Measurements from ENCODE around the gene TTC28.

Gene TTC28

GRCh38 chr22:28139961-28140360 lies 539.7 kb downstream of the TTC28 start:
- POLR2A ChIA-PET: no interaction called here

DNA sequence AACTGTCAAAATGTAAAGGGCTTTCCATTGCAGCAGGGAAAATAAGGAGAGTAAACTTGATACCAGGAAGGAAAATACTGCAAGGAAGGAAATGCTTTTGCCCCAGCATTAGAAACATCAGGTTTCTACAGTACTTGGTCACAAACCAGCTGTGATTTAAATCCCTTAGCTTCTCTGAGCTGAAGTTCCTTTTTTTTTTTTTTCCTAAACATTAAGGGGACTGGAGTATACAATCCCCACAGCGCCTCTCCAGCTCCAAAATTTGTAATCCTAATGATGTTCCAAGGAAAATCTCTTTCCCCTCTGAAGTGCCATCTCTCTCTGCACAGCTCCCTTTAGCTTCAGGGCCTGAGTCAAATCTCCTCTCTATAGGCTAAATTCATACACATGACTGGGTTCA lies 540.1 kb downstream of the TTC28 start:
- Histone ChIP-seq H3K4me3 (ENCODE audit: low read depth, low read length) (no peak overlapping the region), H3K9me3 (ENCODE audit: control insufficient read depth, insufficient read depth, low read depth, low read length) (no peaks in the 10 kb centered on the region), H3K4me1 (ENCODE audit: control insufficient read depth, insufficient read depth, low read length) (peaks cover 16% of the 10 kb centered on the region), H3K27ac (ENCODE audit: extremely low read depth, low read depth, low read length) (no peak overlapping the region), H3K36me3 (ENCODE audit: control insufficient read depth in 2 of 2, insufficient read depth in 1 of 2, low read length in 2 of 2) (no peaks in the 10 kb centered on the region)
- ChIA-PET POLR2A (no interaction called here), CTCF (interaction anchor here (0.9 kb wide), 2 partner anchors 12 to 14 kb away, joined by 3 read pairs; no protein-coding TSS in a partner anchor)
- TF ChIP-seq KLF9 (tag by site-specific recombination; IDR thresholded peaks at IDR 0.05; ENCODE audit: low read depth) (no peak), ZNF473 (tag by site-specific recombination; IDR thresholded peaks at IDR 0.05) (no peak), FEZF1 (tag by site-specific recombination; IDR thresholded peaks at IDR 0.05) (no peak), ZNF214 (tag by site-specific recombination; IDR thresholded peaks at IDR 0.05; ENCODE audit: borderline replicate concordance) (no peak), ZNF202 (tag by site-specific recombination; IDR thresholded peaks at IDR 0.05; ENCODE audit: borderline replicate concordance) (no peak), EGR2 (tag by site-specific recombination; IDR thresholded peaks at IDR 0.05; ENCODE audit: low read depth) (no peak), ZNF558 (tag by site-specific recombination; IDR thresholded peaks at IDR 0.05) (no peak), ZNF391 (tag by site-specific recombination; IDR thresholded peaks at IDR 0.05; ENCODE audit: borderline replicate concordance, low read depth) (no peak), ZFP37 (tag by site-specific recombination; IDR thresholded peaks at IDR 0.05) (no peak)
- TF ChIP-seq, protein P1, sequence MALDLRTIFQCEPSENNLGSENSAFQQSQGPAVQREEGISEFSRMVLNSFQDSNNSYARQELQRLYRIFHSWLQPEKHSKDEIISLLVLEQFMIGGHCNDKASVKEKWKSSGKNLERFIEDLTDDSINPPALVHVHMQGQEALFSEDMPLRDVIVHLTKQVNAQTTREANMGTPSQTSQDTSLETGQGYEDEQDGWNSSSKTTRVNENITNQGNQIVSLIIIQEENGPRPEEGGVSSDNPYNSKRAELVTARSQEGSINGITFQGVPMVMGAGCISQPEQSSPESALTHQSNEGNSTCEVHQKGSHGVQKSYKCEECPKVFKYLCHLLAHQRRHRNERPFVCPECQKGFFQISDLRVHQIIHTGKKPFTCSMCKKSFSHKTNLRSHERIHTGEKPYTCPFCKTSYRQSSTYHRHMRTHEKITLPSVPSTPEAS (tag by site-specific recombination; IDR thresholded peaks at IDR 0.05): no peak
- TF ChIP-seq, protein P2, sequence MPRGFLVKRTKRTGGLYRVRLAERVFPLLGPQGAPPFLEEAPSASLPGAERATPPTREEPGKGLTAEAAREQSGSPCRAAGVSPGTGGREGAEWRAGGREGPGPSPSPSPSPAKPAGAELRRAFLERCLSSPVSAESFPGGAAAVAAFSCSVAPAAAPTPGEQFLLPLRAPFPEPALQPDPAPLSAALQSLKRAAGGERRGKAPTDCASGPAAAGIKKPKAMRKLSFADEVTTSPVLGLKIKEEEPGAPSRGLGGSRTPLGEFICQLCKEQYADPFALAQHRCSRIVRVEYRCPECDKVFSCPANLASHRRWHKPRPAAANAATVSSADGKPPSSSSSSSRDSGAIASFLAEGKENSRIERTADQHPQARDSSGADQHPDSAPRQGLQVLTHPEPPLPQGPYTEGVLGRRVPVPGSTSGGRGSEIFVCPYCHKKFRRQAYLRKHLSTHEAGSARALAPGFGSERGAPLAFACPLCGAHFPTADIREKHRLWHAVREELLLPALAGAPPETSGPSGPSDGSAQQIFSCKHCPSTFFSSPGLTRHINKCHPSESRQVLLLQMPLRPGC (tag by site-specific recombination; IDR thresholded peaks at IDR 0.05): no peak

More at GRCh38 chr22:28139961-28140360, 539.7 kb downstream of the TTC28 start:
- Histone ChIP-seq H3K9me3 (ENCODE audit: control insufficient read depth, insufficient read depth, low read depth, low read length) (no peaks in the 10 kb centered on the region), H3K27ac (ENCODE audit: extremely low read depth, low read depth, low read length) (no peak overlapping the region), H3K36me3 (ENCODE audit: control insufficient read depth in 2 of 2, insufficient read depth in 1 of 2, low read length in 2 of 2) (no peaks in the 10 kb centered on the region), H3K4me3 (ENCODE audit: low read depth, low read length) (no peak overlapping the region), H3K4me1 (ENCODE audit: control insufficient read depth, insufficient read depth, low read length) (peaks cover 16% of the 10 kb centered on the region)
- TF ChIP-seq ZNF677 (tag by site-specific recombination; IDR thresholded peaks at IDR 0.05): no peak
- TF ChIP-seq KLF16 (tag by site-specific recombination; IDR thresholded peaks at IDR 0.05): no peak
- no peak for TF ChIP-seq ZNF658 (tag by site-specific recombination; IDR thresholded peaks at IDR 0.05)
- TF ChIP-seq MEIS1 (CRISPR knock-in tag; IDR thresholded peaks at IDR 0.05; ENCODE audit: borderline replicate concordance): no peak
- CTCF ChIA-PET: interaction anchor here (0.6 to 0.9 kb wide), 5 partner anchors 12 to 1892 kb away, joined by 3 to 4 read pairs (median 3); no protein-coding TSS in a partner anchor

DNA sequence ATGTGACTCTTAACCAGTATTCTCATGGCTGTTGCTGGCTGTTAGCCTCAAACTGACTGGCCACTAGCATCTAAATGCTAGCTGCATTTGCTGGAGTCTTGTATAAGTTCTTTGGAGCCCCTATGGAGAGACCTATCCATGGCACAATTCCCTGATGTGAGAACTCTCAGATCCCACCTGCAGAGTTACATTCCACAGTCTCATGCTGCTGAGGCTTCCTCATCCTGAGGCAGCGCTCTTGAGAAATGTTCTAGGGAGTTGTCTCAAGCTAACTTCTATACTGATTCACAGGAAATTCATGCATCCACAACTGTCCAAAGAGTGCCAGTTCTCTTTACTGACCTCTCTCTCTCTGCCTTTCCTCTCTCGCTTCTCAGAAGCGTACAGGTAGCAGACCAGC lies 542.6 kb downstream of the TTC28 start:
- Histone ChIP-seq H3K36me3 (ENCODE audit: control insufficient read depth in 2 of 2, insufficient read depth in 1 of 2, low read length in 2 of 2) (no peaks in the 10 kb centered on the region), H3K9me3 (ENCODE audit: control insufficient read depth, insufficient read depth, low read depth, low read length) (no peaks in the 10 kb centered on the region), H3K4me1 (ENCODE audit: control insufficient read depth, insufficient read depth, low read length) (peaks cover 5% of the 10 kb centered on the region), H3K4me3 (ENCODE audit: low read depth, low read length) (no peak overlapping the region), H3K27ac (ENCODE audit: extremely low read depth, low read depth, low read length) (no peak overlapping the region)
- CTCF ChIA-PET: no interaction called here
- POLR2A ChIA-PET: no interaction called here
- no peak for TF ChIP-seq ZNF311 (tag by site-specific recombination; IDR thresholded peaks at IDR 0.05; ENCODE audit: borderline replicate concordance)
- TF ChIP-seq ZNF670 (tag by site-specific recombination; IDR thresholded peaks at IDR 0.05; ENCODE audit: low read depth): no peak

Data from HEK293 (cell line).